Measurements from ENCODE around the gene BACH2. TPM values are rescaled to one million over a fixed set of nuclear protein-coding genes. Genes with fewer than 3 reads are reported as not detected.

The BACH2 gene
- total RNA-seq, 1 experiment from 2014 or later: 3.3 TPM

- Histone ChIP-seq H4K20me1 (ENCODE audit: insufficient read depth) (no peaks in the 10 kb centered on the region), H3K4me2 (ENCODE audit: low read length) (no peak overlapping the region), H3K9me3 (ENCODE audit: control insufficient read depth in 1 of 2, insufficient read depth in 1 of 2, low read depth in 1 of 2, low read length in 2 of 2) (no peaks in the 10 kb centered on the region), H3K4me3 (replicated peaks in 1 of 2; ENCODE audit: low read depth in 1 of 2, low read length in 2 of 2) (no peak overlapping the region), H3K27ac (ENCODE audit: low read depth, low read length) (no peak overlapping the region), H3K79me2 (ENCODE audit: insufficient read depth, low read length) (no peaks in the 10 kb centered on the region), H3K9ac (ENCODE audit: low read length) (no peak overlapping the region), H3K27me3 (ENCODE audit: insufficient read depth, low read length) (no peaks in the 10 kb centered on the region), H3K36me3 (ENCODE audit: control insufficient read depth in 1 of 2, insufficient read depth in 2 of 2, low read length in 2 of 2) (no peaks in the 10 kb centered on the region), H3K4me1 (ENCODE audit: control insufficient read depth in 1 of 2, insufficient read depth in 2 of 2, low read length in 2 of 2) (no peaks in the 10 kb centered on the region), H2AFZ (ENCODE audit: low read depth, low read length, poor library complexity, severe bottlenecking) (no peak overlapping the region), H3K9me2 (ENCODE audit: insufficient read depth) (no peaks in the 10 kb centered on the region)
- DNase-seq (ENCODE audit: low read depth, low spot score) (no peak), ATAC-seq (no peak)
- TF ChIP-seq SIN3A (IDR thresholded peaks at IDR 0.05; ENCODE audit: low read depth): no peak
- no peak for TF ChIP-seq SP1 (IDR thresholded peaks at IDR 0.05; ENCODE audit: low read depth)
- TF ChIP-seq EGR1 (IDR thresholded peaks at IDR 0.05; ENCODE audit: low read depth): no peak
- no peak for TF ChIP-seq SRF (IDR thresholded peaks at IDR 0.05; ENCODE audit: low read depth)
- TF ChIP-seq ZNF274 (IDR thresholded peaks at IDR 0.05; ENCODE audit: low read depth, low read length): no peak
- TF ChIP-seq ZFX (IDR thresholded peaks at IDR 0.05): no peak
- no peak for TF ChIP-seq RAD21 (IDR thresholded peaks at IDR 0.05; ENCODE audit: low read depth)
- no peak for TF ChIP-seq CEBPB (IDR thresholded peaks at IDR 0.05; ENCODE audit: low read depth)
- no peak for TF ChIP-seq JUND (IDR thresholded peaks at IDR 0.05)
- TF ChIP-seq CBX3 (IDR thresholded peaks at IDR 0.05; ENCODE audit: low read depth): no peak
- TF ChIP-seq FOSL1 (IDR thresholded peaks at IDR 0.05; ENCODE audit: low read depth): no peak
- TF ChIP-seq EZH2phosphoT487 (IDR thresholded peaks at IDR 0.05; ENCODE audit: borderline replicate concordance): no peak
- no peak for TF ChIP-seq TCF7L2 (IDR thresholded peaks at IDR 0.05; ENCODE audit: borderline replicate concordance, extremely low read depth, insufficient read depth, insufficient read length)
- TF ChIP-seq POLR2A (IDR thresholded peaks at IDR 0.05; ENCODE audit: borderline replicate concordance, extremely low read depth, insufficient read depth, insufficient read length): no peak
- no peak for TF ChIP-seq REST (IDR thresholded peaks at IDR 0.05; ENCODE audit: low read depth)
- ChIA-PET CTCF (no interaction called here), POLR2A (no interaction called here), RAD21 (ENCODE audit: low non-redundant PET in 1 of 2, low total read pairs in 2 of 2, uncharacterized antibody in 2 of 2, unreplicated experiment in 2 of 2) (no interaction called here)
- intact Hi-C loops (cut with micrococcal nuclease): no loop called here
- no TSS peak for BruUV-seq (replicated peaks)
These were observed 303.8 kb downstream of the BACH2 start for GRCh38 chr6:89992818-89993217.

Data from HCT116 (cell line).